ENCODE data around the gene HLA-DPA1.

Gene HLA-DPA1

GRCh38 chr6:33061987-33062386, 11.5 kb downstream of the HLA-DPA1 start:
- peak; percentile 66 for DNase-seq

DNA sequence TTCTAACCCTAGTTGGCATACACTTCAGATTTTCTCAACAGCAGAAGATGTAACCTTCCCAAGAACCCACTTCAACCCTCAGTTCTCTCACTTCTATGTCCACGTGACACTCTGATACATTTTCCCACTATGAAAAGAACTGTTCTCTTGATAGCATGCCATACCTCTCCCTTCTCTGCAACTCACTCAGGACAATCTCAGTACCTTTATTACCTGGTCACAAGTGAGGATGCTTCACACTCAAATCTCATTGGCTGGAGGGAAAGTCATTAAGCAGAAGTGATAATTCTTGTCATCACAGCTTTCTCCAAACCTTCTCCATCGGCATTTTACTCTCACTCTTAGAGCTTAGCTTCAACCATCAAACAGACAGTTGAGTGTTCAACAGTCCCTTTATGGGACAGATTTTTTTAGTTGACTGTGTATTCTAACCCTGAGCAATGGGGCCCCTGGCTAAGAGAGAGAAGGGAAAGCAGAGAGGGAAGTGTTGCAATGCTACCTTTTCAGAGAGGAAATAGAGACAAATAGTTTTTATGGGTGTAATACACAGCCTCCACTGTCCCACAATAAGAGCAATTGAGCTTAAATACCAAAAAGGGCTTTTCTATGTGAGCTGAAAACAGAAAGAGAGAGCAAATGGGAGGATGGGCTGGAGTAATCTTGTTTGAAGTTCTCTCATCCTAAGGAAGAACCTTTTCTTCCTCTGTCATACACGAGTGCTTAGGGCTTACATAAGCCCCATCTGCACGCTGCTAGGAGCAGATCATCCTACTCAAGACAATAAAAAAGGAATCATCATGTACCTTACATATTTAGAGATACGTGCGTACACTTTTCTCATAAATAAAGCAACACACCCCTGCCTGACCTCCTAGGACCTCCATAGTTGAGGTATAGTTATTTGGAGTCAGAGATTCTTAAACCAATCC, 16.0 kb downstream of the HLA-DPA1 start:
- DNase-seq, result no peak

DNA sequence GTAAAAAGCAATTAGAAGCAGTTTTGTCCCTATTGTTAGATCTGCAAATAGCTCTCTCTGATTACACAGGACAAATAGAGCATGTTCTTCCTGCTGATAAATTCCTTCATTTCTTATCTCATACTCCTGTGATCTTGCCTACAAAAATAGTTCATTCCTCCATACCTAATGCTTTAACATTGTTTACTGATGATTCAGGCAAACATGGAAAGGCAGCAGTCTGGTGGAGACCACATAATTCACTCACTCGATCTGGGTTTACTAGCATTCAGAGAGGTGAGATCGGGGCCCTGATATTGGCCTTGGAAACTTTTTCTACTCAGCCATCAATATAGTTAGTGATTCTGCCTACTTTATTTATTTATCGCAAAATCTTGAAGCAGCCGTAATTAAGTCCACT, 20.2 kb downstream of the HLA-DPA1 start:
- DNase-seq, result no peak

DNA sequence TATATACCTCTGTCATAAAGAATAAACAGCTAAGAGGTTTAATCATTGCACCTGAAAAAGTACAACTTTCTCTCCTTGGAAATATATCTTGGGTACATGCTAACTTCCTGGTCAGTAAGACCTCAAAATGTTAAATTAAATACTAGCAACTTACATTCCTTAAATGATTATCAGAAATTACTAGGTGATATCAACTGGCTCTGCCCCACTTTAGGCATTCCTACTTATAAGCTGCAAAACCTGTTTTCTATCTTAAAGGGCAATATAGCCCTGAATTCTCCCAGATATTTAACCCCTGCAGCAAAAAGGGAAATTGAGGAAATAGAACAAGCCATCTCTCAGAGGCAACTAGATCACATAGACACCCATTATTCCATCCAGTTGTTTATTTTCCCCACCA, 20.8 kb downstream of the HLA-DPA1 start:
- no peak for DNase-seq

DNA sequence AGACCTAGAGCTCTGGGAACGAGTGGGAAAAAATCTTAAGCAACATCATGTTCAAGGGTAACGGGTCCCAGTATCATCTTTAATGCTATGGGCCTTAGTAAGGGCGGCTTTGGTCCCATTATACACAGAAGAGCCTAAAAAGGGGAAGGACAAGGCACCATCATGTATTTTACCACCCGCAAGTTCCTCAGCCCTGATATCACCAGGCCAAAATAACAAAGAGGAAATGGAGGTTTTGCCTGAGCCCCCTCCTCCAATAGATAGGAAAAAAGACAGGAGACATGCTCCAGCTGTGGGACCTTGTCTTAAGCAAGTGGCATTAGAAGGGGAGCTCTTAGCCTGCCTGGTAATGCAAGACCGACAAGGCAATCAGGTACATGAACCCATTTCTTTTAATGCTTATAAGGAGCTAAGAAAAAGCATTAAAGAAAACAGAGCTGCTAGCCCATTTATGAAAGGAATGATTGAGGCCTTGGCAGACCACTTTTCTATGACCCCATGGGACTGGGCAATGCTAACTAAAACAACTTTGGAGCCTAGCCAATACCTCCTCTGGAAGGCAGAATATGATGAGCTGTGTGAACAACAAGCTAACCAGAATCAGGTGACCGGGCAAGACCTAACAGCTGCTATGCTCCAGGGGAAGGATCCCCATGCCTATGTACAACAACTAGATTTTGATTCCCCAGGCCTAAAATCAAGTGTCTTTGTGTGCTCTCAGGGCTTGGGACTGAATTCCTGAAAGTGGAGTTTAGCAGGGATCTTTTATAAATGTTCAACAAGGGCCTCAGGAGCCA, 23.2 kb downstream of the HLA-DPA1 start:
- DNase-seq, result no peak

DNA sequence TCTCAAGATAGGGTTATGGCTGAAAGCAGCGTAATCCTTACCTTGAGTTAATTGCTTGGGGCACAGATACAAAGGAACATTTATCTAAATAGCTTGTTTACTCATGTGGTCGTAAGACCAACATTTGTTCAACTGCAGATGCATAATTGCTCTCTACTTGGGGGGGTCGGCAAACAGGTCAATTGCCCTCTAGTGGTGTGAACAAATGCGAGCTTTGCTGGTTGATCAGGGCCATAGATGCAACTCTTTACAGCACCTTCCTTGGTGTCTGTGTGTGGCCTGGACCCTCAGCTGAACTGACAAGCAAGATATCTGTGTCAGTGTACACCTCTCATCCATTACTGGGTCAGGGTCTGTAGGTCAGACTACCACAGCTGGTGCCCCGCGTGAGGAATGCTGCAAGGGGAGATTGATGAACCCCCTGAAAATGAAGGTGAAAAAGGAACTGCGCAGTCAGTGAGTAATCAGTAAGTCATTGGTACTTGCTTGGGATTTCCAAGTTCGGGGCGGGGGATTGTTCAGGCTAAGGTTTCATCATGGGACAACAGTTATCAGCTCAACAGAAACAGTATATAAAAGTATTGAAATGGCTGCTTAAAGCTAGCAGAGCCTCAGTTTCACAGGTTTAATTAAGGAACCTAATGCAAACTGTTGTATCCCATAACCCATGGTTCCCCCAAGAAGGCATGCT, 24.0 kb downstream of the HLA-DPA1 start:
- DNase-seq, result no peak

DNA sequence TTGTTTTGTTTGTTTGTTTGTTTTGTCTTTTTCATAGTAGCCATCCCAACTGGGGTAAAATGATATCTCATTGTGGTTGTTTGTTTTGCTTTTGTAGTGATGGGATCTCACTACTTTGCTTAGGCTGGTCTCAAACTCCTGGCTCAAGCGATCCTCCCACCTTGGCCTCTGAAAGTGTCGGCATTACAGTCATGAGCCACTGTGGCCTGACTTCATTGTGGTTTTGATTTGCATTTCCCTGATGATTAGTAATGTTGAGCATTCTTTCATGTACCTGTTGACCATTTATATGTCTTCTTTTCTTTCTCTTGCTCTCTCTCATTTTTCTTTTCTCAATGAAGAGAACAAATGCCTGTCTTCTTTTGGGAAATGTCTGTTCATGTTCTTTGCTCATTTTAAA, 33.3 kb downstream of the HLA-DPA1 start:
- no peak for DNase-seq

- no peak for DNase-seq
These were observed 36.9 kb downstream of the HLA-DPA1 start for GRCh38 chr6:33036535-33036934.

DNA sequence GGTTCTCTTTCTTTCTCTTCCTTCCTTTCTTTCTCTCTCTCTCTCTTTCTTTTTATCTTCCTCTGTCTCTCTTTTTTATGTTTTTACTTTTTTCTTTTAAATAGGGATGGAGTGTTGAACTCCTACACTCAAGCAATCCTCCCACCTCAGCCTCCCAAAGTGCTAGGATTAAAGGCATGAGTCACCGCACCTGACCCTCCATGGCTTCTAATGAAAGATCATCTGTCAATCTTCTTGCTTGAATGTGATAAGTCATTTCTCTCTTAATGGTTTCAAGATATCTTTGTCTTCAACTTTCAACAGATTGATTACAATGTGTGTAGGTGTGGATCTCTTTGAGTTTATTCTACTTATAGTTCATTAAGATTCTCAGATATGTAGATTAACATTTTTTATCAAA, 38.9 kb downstream of the HLA-DPA1 start:
- DNase-seq, result no peak

DNA sequence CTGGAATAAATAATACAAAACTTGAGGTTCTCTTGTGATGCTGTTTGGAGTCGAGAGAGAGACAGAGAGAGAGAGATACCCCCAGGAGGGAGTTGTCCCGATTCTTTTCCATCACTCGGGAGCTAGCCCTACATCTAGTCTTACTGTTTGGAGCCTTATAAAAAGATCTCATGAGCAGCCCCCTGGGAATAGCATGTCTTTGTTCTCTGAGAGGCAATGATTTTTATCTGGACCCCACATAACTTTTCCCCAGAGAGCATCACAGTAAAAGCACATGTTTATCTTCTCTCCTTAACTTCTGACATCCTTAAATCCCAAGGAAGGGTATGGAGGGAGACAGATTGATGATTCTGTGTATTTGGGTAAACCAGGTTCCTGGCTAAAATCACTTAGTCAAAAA, 43.2 kb downstream of the HLA-DPA1 start:
- no peak for DNase-seq

- peak; percentile 86 for DNase-seq
These were observed 43.9 kb downstream of the HLA-DPA1 start for GRCh38 chr6:33029328-33030184.

DNA sequence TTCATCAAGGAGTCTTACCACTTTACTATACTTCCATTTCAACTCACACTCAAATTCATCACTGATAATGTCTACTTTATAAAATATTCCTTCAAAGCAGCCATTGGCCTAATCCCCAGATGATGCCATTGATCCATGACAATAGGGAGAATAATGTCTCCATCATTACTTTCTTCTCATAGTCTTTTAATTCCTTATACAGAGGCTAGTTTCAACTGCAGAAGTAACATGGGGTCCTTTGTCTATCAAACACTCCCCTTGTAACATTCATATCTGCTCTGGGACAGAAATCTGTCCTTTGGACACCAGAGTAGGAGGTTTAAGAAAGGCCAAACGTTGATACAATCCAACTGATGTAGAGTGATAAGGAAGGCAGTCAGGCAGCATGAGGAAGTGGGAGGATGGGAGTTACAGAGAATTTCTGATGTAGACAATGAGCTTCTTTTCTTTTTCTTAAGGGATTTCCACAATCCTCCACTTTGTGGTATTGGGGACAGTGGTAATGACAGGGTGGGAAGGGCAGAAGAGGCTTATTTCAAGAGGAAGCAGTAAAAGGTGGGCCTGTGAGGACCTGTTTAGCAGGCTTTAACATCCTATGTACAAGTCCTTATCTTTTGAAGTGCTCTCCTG, 45.1 kb downstream of the HLA-DPA1 start:
- no peak for DNase-seq

- DNase-seq, result no peak
These were observed 48.9 kb downstream of the HLA-DPA1 start for GRCh38 chr6:33024521-33024920.

DNA sequence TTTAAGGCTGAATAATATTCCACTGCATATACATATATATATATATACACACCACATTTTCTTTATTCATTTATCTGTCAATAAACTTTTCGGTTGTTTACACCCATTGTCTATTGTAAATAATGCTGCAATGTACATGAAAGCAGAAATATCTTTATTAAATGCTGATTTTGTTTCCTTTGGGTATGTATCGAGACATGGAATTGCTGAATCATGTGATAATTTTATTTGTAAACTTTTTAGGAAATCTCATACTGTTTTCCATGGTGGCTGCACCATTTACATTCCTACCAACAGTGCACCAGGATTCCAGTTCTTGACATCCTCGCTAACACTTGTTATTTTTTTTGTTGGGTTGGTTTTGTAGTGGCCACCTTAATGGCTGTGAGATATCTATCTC, 49.9 kb downstream of the HLA-DPA1 start:
- DNase-seq, result no peak

DNA sequence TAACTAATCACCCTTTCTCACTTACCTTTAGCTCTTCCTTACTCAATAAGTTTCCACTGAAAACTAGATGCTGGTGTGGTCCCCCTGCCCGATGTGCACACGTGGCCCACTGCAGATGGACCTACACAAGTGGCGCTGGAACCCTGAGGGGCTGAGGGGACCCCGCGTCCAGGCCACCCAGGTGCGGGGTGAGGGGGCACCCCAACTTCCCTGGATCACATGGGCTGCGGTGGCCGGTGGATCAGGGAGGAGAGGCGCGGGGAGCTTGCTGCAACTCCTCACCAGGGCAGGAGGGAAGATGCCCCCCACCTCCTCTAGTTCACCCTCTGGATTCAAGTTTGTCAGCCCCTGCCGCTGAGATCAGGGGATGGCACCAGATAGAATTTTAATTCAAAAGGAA, 51.5 kb downstream of the HLA-DPA1 start:
- DNase-seq, result no peak

DNA sequence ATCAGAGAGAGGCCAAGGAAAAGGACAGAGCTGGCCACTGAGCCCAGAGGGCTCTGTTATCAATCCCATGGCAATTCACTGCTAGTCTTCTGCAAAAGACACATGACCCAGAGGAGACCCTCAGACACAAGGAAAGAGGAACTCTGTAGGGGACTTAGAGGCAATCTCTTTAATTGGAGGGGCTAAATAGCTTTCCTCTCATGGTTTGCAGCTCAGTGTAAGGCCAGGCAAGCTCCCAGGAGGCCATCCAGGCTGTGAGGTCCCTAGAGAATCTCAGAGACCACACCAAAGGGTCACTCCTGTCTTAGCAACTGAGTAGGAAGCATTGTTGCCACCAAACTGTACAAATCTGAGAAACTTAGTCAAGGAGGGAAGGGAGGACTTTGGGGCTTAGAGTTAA, 54.1 kb downstream of the HLA-DPA1 start:
- DNase-seq, result no peak

DNA sequence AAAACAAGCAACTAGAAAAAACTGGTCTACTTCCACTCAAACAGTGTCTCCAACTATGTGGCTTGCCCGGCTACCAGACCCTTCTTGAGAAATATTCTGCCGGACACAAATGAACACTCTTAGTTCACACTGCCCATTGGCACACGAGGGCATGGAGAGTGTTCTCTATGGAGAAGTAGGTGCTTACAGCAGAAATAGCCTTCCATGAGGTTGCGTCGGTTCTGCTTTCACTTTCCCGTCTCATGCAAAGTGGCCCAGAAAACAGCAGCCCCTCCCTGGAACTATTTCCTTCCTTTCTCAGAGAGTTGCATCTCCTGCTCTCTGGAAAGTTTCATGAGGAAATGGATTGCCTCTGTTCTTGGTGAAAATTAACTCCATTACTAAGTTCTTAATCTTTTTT, 54.5 kb downstream of the HLA-DPA1 start:
- peak; percentile 87 for DNase-seq

DNA sequence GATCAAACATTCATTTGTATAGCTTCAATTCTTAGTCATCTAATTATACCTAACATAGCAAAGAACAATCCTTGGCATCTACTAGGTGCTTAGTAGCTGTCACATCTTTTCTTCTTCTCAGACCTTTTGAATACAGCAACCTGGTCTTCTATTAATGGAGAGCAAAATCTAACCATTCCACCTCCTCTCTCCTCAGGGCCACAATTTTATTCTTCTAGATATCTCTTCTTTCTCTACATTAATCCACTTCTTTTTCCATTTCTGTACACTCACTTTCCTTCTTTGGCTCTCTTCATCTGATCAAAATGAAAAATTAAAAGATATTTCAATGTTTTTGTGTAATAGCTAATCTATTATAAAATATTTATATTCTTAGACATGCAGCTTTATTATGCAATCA, 55.0 kb downstream of the HLA-DPA1 start:
- DNase-seq, result no peak

DNA sequence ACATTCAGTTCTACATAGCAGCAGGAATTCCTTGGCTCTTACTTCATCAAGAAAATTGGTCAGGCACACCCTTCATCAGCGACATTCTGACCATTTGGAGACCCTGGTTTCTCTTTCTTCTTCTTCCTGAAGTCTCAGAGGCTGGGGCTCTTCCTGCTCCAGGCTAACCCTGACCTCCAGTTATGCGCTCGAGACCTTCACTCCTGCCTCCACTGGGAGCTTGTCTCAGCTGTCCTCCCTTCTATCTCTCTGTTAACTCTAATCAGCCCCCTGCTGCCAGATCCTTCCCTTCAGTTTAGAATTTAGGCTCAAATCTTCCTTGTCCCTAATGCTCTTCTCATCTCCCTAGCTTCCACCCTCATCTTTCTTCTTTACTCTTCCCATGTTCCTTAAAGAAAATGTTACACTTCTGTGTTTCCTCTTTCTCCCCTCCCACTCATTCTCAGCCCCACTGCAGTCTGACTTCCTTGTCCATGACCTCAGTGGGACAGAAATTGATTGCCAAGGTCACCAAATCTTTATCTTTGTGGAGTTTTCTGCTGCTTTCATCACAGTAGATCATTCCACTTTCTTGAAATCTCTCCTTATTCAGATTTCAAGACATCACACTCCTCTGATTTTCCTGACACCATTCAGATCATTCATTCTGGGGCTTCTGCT, 55.6 kb downstream of the HLA-DPA1 start:
- no peak for DNase-seq

DNA sequence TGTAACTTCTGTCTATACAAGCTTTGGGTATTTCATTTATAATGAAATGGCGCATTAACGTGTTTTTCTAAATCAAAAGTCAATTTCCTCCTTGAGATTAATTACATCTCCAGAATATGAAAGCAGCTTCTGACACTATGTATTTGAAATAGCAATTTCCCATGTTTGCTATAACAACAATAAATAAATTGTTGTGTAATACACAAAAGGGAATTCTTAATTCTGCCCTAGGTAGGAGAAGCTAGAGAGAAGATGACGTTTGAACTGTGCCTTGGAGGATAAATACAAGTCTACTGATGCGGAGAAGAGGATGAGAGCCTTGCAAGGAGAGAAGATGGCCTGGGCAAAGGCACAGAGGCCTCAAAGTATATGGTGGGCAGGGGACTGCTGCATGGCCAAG, 56.4 kb downstream of the HLA-DPA1 start:
- no peak for DNase-seq

DNA sequence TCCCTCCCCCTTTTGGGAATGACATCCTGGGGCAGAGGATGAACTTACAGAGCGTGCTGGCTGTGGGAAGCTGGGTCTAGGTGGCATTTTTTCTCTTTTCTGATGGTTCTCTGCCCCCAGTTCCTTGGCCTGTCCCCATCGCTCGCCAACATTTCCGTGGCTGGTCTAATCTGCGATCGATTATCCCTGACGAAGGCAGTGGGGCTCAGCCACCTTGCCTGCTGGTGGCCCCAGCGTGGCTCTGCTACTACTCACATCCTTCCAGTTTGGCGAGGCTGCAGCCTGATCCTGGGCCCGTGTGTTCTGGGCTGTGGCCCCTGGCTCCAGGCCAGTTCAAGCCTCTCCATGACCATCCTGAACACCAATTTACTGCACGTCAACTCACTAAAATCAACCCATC, 57.7 kb downstream of the HLA-DPA1 start:
- no peak for DNase-seq

Measured in CD4-positive, alpha-beta T cell treated with Interleukin-15 for 1 hour (primary cell).